GM20431 (cell line): ENCODE data around the gene NT5C1A.

Source experiments
- in situ Hi-C: fragments of 300-500 bp; cut with MseI, MboI; formaldehyde crosslinking; loops from one replicate; pipeline ENCODE4 v1.15.0; 2020; ENCODE audit warnings: low sequenced_read_pairs; ENCODE audit not compliant: unreplicated experiment

The NT5C1A gene

DNA sequence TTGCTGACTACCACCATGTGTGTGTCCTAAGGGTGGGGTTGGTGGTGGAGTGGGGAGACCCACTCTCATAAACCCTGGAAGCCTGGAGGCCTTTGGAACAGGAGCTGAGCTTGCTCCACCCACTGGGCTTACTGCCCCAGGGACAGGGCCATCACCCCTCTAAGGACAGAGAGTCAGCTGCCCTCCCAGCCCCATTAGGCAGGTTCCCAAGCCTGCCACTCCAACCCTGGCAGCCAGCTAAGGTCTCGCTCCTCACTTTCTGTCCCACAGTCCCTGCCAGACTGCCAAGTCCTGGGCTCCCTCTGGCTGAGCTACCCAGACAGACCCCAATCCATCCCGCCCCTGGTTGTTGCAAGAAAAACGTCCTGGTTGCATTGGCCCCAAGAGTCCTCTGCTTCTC lies 3.8 kb downstream of the NT5C1A start:
- in situ Hi-C loops: no loop called here

DNA sequence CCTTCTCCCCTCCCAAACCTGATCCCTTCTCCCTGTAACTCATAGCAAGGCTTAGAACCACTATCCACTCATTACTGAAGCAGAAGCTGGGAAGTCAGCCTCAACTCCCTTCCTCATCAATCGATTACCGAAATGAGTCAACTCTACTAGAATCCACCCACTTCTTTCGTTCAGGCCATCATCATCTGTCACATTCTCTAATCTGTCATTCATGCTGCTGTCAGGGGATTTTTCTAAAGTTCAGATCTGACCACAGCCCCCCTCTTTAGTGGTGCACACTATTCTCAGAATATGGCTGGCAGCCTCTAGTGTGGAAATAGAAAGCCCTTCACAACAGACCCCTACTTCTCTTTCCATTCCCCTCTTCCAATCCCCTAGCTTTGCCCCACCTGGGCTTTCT lies 5.1 kb downstream of the NT5C1A start:
- in situ Hi-C loops: no loop called here

DNA sequence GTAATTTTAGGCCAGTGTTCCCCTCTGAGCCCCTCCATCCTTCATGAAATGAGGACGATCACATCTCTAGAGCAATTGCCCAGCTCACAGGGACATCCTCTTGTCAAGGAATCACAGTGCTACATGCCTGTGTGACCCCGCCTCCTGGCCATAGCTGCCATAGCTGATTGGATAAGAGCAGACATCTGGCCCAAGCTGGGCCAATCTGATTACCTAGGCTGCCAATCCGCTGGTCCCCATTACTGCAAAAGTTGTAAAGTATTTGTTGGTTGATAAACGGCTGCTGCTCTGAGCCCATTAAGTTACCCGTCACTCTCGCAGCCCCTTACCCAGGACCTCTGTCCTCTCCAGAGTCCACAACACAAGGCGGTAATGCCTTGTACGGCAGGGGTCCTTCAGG lies 8.3 kb downstream of the NT5C1A start:
- in situ Hi-C loops: no loop called here

DNA sequence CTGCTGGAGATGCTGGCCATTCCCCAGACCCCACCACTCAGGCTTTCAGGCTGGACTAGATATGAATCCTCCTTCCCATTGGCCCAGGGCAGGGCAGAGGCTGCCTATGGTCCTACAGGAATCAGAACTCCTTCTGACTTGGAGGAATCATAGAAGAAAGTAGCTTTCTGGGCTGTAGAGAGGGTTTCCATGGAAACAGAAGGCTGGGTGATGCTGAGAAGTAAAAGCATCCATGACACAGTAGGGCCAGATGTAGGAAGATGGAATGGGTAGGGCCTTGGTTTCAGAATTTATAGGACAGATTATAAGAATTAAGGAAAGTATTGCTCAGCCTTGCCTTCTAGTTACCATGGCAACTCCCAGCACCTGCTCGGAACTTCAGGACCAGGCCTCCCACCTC lies 9.0 kb downstream of the NT5C1A start:
- in situ Hi-C loops: no loop called here

DNA sequence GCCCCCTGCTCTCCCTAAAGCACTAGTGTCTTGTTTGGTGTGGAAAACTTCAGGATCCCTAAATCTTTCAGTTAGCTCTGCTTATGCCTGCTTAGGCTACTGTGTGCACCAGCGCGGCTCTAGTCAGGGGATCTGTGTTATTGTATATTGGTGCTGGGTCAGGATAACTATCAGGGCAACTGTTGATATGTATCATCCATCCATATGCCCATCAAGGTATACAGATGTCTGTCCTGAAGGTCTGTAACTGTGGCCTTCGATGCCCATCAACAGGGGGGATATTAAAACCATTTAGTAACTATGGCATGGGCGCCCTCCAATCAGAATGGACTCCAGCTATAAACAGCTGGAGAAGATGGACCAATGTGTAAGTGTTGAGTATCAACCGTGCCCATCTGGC lies 12.4 kb downstream of the NT5C1A start:
- in situ Hi-C loops: no loop called here

DNA sequence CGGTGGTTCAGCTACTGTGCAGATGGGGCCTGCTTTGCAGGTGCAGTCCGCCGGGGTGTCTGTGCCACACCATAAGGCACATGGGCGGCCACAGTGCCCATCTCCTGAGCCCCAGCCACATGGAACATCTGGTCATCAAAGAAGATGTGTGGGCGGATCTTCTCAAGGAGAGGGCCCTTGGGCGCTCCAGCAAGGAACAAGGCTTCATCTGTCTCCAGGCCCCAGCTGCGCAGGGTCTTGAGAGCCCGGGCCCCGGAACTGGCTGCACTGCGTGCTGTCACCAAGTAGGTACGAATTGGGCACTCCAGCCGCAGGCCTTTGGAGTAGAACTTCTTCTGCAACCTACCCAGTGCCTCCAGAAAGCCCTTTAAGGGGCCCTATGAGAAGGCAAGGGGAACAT lies 12.8 kb downstream of the NT5C1A start:
- in situ Hi-C loops: no loop called here

DNA sequence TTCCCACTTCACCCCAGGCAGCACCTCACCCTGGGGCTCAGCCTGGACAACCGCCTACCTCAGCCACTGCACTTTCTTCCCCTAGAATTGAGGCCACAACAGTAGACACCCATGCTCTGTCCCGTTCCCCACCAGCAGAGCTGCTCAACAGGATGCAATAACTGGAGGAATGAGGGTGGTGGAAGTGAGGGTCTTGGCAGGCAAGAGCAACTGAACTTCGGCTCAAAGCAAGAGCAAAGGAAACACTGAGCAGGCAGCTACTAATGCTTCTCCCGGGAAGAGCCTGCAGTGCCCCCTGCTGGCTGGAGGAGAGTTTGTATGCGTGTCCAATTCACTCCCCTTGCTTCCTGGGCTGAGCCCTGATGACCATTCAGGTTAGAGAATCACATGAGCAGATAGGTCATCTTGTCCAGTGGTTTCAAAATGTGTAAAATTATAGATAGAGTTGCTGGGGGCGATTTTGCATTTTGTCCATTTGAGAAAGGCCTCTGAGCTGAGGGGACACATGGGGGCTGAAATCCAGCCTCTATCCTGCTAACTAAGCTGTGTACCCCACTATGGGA lies 13.9 kb downstream of the NT5C1A start:
- in situ Hi-C loops: no loop called here

DNA sequence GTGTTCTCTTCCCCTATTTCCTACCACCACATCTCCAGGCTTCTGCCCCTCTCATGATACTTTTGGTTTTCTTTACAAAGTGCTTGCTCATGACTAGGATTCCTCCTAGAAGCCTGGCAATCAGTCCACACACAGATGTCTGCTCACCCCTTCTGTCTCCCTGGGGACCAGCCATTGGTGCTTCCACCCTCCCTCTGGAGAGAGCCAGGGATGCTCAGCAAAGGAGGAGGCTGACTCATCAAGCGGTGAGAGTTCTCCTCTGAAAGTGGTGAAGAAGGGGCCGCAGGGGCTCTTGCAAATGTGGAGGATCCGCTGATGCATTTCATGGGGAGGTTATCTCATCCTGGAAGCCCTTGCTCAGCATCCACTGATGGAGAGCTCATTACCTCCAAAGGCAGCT lies 14.5 kb downstream of the NT5C1A start:
- in situ Hi-C loops: no loop called here

DNA sequence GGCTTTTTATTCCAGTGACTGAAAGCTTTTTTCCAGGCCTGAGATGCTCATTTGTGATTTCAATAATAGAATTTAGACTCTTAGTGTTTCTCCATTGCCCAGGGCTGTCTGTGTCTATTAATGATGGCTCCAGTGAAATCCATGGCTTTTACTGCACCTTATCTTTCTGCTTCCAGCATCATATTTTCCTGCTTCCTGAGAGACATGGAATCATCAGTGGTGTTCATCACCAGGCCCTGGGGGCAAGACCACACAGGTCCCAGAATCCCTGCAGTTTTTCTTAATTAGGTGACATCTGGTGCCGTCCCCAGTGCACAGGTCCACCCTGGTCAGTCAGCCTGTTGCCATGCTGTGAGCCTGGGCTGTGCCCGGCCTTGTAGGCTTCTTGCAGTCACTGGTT lies 15.5 kb downstream of the NT5C1A start:
- in situ Hi-C loops: no loop called here

DNA sequence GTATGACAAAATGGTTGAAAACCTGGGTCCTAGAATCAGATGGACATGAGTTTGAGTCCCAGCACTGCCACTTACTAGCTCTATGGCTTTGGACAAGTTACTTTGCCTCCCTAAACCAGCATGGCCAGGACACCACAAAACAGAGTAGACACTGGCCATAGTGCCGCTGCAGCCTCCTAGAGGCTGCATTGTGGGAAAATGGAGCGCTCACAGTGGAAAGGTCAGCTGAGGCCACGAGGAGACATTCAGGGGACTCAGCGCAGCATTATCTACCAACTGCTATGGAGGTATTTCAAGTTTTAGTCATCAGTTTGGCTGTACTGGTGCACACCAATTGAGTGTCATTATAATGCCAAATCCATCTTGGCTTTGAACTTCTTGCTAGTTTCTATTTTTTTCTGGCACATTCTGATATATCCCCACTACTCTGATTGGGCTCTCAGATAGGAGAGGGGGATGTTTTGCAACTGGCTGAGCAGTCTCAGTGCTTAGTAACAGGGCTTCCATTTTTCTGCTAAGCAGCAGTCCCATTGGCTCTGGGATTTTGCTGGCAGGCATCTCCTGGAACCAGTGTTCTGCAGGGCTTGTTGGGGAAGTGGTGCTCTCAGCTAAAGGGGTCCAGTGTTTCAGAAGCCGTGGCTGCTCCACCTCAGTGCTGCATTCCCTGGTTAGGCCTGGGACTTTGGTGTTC lies 16.2 kb downstream of the NT5C1A start:
- in situ Hi-C loops: no loop called here

DNA sequence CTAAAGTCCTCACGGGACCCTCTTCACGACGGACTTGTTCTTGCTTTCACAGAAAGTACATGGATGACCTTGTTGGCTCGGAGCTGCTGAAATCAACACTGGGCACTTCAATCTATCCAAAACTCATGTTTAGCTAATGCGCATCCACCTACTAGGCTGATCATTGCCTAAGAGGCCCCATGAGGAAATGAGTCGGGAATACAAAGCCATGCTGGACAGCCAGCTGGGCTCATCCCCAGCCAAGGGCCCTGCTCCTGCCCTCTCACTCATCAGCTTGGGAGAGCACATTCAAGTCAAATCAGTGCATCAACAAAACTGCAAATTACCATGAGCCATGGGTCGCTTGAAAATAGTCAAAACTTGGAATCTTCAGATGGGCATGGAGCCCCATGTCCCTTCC lies 17.6 kb downstream of the NT5C1A start:
- in situ Hi-C loops: no loop called here

DNA sequence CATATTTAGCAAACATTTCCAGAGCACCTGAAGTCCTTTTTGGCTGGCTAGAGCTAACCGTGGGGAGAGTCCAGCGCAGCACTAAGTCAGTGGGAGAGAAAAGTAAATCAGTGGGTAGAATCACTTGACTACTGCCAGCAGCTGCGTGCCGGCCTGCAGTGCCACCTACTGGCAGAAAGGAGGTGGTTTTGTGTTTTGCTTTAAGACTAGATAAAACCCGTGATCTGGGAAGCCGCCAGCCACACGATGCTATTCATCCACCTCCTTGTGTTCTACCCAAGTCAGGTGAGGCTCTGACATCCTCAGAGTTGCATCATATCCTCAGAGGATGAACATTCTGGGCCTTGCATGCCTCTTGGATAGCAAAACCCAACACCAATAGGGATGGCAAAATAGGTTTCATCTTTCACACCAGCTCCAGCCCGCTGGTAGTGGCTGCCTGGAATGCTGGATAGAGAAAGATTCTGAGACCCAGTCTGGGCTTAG lies 18.3 kb downstream of the NT5C1A start:
- in situ Hi-C loops: no loop called here

DNA sequence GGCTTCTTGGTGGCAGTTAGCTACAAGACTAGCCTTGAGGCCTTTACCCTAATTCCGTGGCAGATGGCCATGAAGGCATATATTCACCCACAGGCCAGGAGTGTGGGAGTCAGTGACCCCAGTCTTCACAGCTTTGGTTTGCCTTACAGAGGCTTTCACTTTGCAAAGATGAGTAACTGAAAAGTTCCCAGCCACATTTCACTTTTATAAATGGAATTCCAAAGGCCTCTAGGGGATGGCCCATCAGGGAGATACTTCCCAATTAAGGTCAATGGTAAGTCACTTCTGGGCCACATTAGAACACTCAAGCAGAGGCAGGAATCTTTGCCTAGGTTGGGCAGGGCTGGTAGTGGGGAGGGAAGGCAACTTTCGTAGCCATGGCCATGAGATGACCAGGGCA lies 19.4 kb downstream of the NT5C1A start:
- in situ Hi-C loops: no loop called here

DNA sequence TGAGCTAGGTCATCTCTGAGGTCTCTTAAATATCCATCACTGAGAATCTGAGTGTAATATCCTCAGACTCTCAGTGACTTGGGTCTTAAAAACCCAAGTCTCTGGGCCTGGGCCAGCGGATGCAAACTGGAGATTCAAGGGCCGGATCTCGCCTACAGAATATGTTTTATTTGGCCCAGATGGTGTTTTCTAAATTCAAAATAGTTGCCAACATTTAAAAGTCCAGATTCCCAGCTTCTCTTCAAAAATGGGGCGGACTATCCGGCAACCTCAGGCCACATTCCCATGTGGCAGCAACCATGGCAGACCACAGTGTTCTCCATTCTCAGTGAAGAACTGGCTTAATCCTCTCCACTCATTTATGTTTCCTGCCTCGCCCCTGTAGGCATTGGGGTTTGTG lies 19.8 kb downstream of the NT5C1A start:
- in situ Hi-C loops: no loop called here

DNA sequence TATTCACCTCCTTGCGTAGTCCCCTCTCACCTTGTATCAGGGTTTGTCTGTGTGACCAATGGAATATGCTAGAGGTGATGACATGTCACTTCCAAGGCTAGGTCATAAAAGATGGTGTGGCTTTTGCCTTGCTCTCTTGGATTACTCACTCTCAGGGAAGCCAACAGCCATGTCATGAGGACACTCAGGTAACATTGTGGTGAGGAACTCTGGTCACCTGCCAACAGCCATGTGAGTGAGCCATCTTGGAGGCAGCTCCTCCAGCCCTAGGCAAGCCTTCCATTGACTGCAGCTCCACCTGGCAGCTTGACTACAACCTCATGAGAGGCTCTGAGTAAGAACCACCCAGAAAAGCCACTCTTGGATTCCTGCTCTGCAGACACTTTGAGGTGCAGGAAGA lies 21.5 kb downstream of the NT5C1A start:
- in situ Hi-C loops: no loop called here

DNA sequence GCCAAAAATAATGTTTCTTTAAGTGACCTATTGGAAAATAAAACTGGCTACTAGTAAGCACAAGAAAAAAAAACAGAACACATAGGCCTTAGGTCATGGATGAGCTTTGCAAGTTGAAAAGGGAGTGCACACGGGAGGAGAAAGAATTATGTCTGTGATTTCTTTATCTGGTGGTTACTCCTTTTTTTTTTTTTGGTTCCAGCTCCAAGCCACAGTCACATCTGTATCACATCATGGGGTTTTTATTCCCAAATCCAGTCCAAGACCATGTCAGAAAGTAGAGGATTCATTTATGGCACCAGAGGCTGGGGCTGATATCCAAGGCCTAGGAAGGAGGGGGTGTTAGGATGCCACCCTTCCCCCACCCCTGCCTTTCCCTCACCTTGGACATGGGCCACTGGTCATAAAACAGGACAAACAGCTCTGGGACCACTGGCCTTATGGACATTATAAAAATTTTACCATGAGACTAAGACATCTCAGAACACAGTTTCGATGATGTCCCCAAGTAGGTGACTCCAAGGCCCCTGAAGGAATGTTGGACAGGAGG lies 22.2 kb downstream of the NT5C1A start:
- in situ Hi-C loops: no loop called here

DNA sequence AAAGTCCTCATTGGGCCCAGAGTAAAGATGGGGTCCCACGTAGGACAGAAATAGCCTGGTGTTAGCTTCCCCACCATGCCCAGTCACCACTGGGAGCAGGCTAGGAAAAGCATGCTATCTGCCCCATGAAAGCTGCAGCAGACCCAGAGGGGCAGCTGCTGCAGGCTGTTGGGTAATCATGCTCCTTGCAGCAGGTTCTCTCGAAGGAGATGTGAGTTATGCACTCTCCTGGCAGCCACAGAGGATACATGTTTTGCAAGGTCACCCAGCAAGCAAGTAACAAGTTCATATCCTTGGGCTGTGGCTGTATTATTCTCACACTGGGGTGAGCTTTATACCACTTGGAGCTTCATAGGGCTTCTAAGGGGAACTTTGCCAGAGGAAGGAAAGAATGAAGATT lies 23.4 kb downstream of the NT5C1A start:
- in situ Hi-C loops: no loop called here

DNA sequence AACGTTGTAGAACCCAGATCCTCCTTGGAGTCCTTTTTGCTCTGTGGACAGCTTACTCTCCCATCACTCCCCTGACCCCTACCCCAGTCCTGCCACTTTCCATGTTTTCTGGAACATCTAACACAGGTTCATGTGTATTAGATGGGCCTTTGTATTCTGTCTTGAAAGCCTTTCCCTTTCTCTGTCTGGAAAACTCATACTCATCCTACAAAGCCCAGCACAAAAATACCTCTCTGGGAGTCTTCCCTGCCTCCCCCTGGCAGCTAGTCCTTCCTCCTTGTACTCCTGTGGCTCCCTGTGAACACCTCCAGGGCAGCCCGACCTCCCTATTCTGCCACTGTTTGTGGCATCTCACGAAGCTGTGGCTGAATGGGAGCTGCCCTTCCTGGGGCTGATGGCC lies 24.7 kb downstream of the NT5C1A start:
- in situ Hi-C loops: no loop called here

DNA sequence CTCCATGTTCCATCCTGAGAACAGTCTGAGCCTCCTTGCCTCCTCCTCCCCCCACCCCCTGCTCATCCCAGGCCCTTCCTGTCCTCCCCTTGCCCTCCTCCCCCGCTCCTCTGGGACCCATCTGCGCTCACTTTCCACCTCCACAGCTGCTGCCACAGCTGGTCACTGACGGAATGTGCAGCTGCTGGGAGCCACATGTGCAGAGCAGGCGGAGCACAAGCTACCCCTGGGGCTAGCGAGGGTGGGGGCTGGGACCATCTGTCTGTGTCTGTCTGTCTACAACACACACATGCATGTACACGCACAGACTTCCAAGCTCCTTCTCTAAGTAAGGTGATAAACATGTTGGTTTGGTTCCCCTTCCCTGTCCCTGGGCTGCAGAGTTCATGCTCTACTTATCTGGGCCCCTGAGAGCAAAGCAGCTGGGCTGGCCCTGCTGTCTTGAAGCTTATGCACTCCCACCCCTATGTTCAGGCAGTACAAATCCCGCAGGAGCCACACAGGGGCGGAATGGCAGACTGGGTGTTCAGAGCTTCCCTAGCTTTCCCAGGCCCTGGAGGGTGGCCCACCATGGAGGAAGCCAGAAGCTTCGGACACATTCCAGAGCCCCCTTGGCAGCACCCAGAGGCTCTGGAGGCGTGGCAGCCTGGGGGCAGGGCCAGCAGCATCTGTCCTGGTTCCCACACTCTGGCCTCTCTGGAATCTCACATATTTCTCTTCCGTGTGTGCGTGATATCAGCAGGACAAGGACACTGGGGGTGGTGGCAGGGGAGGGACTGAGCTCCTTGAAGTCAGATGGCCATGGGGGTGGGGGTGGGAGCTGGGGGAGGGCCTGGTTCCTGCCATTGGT lies 25.4 kb downstream of the NT5C1A start:
- in situ Hi-C loops: no loop called here

DNA sequence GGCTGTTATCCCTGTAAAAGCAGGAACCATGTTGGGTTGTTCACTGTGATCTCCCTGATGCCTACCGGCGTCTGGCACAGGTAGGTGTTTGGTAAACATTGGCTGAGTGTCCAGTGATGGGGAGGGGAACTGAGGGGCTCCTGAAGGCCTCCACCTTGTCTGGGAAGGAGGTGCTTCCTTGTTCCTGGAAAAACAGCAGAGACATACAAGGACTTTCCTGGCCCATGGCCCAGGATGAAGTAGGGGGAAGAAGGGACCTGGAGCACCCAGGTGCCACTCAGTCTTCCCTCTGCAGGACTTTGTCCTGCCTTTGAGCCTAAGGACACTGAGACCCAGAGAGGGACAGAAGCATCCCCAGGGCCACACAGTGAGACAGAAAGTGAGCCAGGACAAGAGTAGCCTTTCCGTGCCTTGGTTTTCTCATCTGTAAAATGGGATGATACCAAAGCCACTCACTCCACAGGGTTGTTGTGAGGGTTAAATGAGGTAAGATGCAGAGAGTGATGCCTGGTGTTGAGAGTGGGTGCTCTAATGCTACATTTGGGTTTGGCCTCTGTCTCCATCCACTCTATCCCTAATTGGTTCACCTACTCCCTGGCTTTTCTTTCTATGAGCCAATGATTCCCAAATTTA lies 26.4 kb downstream of the NT5C1A start:
- in situ Hi-C loops: no loop called here

DNA sequence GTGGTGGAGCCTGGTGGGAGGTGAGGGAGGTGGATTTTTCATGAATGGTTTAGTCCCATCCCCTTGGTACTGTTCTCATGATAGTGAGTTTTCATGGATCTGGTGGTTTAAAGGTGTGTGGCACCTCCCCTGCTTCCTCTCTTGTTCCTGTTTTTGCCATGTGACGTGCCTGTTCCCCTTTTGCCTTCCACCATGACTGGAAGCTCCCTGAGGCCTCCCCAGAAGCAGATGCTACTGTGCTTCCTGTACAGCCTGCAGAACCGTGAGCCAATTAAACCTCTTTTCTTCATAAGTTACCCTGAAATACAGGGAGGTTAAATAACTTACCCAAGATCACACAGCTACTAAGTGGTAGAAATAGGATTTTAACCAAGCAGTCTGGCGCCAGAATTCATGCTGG lies 28.2 kb downstream of the NT5C1A start:
- in situ Hi-C loops: no loop called here
